GM18502 (cell line): ENCODE data around the gene LCE3A.
"Not testable (repeated sequence)": the region's sequence is repeated elsewhere in the genome, so short reads cannot be mapped to it uniquely, and the experiment has no call there.

Experiments
- ATAC-seq: cut with Tn5 transposase; IDR thresholded peaks from one replicate; pipeline ENCODE4 v1.9.1; 2021; ENCODE audit warnings: mild to moderate bottlenecking; ENCODE audit not compliant: unreplicated experiment, poor library complexity

Gene LCE3A

GRCh38 chr1:152579526-152579925 is 43.4 kb downstream of the LCE3A start:
- not testable (repeated sequence) for ATAC-seq

- no peak for ATAC-seq
These were observed 45.7 kb downstream of the LCE3A start for GRCh38 chr1:152577168-152577567.
